RPMI8226 (cell line): ENCODE measurements around the gene SAMD14.

Experiments used
- DNase-seq: peaks from one replicate; pipeline ENCODE4 v3.0.0-alpha.2; 2015

SAMD14 gene

DNA sequence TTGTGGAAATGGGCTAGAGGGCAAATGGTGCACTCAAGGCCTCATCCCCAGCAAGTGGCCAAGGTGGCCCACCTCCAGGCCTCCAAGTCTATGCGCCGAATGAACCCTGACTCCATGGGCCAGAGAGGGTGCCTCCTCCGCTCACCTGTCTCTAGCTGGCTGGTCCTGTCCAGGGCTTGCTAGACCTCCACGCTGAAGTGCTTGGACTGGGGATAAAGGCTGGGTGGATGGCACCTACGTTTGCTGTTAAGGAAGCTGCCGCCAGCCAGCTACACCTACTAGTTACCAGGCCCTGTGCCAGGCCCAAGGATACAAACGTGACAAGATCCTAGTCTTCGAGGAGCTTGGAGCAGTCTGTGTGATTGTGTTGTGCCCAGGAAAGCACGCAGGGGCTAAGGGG lies 35.1 kb upstream of the SAMD14 start:
- no peak for DNase-seq

DNA sequence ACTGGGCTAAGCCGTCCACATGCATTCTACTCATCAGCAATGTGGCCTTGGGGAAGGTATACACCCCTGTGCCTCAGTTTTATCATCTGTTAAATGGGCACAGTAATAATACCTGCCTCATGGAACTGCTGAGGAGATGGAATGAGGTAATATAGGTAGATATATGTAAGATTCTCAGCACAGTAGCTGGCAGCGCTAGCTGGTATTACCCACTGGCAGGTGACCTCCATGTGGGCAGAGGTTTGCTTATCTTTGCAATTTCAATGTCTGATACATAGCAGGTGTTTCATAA lies 34.7 kb upstream of the SAMD14 start:
- peak; percentile 59 for DNase-seq

DNA sequence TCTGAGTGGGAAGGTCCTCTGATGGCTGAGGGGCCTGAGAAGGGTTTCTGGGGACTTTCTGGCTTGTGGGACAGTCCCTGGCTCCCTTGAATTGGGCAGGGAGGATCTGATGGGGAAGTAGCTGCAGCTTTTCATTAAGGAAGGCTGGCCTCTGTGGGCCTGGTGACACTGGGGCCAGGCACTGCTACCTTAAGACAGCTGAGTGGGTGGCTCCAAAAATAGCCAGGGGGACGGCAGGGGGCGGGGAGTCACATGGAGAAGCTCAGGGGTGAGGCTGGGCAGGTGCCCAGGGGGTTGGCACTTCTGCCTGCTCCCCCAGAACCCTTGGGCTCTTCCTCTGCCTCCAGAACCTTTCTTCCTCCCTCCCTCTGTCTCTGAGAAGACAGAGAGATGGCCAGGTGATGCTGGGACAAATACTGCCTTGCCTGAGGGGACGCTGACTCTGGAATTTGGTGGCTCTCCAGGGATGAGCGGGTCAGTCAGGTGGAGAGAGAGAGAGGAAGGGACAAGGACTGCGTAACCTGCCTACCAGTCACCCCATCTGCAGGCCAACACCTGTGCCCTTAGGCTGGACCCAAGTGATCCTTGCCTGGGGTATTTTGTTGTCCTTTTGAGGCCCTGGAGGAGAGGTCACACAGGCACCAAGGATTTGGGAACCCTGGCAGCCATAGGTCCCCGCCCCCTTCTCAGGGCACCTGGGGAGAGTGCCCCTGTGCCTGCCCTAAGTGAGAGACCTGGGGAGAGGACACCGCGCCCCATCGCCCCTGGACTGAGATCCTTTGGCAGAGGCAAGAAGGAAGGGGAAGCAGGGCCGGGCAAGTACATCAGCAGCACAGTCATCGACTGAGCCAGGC lies 34.1 kb upstream of the SAMD14 start:
- DNase-seq: peak; percentile 69

DNA sequence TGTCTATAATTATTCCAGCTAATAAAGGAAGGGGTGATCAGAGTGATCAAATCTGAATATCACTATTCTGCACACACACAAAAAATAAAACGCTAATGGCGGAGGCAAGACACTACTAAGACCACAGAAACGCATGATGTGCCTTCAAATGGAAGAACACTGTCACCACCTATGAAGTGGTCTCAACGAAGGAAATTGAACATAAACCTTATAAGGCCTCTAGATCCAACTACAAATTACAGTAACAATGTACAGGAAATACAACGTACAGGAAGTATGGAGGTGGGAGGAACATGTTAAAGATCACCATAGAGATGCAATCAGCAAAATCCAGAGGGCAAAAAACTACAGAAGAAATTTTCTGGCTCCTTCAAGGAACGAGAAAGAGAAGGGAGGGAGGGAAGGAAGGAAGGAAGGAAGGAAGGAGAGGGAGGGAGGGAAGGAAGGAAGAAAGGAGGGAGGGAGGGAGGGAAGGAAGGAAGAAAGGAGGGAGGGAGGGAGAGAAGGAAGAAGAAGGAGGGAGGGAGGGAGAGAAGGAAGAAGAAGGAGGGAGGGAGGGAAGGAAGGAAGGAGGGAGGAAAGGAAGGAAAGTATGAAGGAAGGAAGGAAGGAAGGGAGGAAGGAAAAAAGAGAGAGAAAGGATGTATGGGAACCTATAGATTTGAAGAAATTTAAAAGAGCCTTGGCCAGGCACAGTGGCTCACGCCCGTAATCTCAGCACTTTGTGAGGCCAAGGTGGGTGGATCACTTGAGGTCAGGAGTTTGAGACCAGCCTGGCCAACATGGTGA lies 32.7 kb upstream of the SAMD14 start:
- DNase-seq: no peak

DNA sequence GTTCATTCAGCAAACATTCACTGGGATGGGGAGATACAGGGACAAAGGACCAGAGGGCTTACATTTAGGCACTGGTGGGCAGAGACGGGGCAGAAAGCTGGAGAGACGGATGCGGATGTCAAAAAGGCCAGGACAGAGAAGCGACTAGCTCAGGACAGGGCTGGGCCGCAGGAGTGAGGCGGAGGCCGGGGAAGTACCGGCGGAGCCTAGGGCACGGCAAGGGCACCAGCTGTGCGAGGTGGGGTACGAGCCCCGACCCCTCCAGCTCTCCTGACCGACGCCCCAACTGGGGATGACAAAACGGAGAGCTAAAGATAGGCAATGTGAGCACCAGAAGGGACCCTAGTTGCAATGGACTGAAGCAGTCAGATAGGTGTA lies 31.9 kb upstream of the SAMD14 start:
- no peak for DNase-seq

DNA sequence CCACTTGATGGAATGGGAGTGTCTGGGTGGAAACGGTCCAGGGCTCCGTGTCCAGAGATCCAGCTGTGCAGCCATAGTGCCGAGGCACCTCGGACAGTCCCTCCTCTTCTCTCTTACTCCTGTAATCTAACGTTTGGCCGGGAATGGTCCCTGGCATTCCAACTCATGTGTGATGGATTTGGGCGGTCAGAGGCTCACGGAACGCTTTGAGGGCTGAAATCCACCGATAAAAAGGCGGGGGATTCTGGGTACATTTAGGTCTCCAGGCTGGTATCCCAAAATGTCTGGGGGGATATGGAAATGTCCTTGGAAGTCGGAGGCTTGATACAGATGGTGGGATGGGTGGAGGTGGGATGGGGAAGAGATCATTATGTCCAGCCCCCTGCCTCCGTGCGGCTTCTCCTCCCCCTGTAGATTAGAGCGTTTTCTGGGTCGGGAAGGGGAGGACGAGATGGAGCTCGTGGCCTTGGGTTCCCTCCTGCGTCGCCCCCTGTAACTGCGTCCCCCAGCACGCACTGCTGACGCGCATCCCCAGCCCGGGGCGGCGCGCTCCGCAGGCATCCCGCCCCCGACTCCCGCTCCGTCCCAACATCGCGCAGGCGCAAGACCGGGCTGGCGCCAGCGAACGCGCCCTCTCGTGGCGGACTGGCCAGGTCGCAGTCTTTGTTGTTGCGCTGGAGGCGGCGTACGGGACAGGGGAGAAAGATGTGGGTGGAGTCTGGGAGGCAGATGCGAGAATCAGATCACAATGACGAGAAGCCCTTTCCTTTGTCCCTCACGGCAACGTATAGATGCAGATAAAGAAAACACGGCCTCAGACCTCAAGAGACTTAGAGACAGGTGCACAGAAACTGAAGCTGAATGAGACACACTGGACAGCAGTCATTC lies 31.3 kb upstream of the SAMD14 start:
- peak; percentile 93 for DNase-seq

DNA sequence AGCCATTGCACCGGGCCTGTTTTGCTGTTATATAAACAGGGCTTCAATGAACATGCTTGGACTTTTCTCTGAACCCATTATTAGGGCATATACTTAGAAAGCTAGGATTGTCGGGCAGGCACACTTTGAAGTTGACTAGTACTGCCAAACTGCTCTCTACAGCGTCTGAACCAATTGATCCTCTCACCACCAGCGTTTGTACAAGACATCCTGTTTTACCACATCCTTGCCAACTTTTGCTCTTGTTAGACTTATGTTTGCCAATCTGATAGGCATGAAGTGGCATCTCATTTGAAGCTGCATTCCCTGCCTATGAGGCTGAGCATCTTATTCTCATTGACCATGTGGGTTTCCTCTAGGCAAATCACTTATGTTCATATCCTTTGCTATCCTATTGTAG lies 27.9 kb upstream of the SAMD14 start:
- no peak for DNase-seq

DNA sequence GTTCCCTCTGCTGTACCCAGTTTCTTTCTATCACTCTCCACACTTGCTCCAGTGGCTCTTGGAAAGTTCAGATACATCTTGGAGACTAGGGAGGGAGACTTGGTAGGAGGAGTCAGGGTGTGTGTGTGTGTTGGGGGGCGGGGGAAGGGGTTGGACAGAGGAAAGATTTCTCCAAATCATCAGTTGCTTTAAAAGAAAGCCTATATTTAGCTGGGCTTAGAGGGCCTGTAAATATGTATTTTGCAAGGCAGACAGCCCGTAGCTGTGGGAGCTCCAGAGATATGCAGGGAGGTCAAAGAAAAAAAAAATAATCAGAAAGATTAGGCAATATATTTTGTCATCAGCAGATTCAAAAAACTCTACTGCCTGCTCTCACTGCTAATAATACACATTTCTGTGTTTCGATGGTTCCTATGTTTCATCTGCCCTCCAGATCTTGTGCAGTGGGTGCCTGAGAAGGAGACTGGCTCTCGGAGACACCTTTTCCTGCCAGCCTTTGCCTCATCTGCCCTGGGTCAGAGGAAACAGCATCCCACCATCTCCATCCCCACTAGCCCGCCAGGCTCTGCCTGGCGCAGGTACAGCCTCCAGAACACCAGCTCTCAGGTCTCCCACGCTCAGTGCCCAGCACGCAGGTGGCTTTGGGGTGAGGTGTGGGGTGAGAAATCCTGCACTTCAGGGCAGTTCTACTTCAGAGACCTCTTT lies 25.3 kb upstream of the SAMD14 start:
- peak; percentile 38 for DNase-seq

DNA sequence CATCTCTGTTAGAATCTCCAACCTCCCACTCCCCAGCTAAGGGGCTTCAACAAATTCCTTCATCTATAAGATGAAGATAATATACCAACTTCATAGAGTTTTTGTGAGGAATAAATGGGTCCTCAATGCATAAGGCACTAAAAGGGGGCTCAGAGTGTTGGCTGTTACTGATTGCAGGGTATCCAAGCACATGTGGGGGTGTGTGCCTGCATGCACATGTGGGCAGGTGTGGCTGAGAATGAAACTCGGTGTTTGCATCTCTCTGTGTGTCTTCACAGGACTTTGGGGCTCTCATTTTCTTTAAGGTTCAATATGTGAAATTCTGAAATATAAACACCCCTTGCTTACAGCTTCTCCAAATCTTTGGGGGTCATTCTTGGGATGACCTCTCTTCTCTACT lies 24.6 kb upstream of the SAMD14 start:
- DNase-seq: peak; percentile 44

DNA sequence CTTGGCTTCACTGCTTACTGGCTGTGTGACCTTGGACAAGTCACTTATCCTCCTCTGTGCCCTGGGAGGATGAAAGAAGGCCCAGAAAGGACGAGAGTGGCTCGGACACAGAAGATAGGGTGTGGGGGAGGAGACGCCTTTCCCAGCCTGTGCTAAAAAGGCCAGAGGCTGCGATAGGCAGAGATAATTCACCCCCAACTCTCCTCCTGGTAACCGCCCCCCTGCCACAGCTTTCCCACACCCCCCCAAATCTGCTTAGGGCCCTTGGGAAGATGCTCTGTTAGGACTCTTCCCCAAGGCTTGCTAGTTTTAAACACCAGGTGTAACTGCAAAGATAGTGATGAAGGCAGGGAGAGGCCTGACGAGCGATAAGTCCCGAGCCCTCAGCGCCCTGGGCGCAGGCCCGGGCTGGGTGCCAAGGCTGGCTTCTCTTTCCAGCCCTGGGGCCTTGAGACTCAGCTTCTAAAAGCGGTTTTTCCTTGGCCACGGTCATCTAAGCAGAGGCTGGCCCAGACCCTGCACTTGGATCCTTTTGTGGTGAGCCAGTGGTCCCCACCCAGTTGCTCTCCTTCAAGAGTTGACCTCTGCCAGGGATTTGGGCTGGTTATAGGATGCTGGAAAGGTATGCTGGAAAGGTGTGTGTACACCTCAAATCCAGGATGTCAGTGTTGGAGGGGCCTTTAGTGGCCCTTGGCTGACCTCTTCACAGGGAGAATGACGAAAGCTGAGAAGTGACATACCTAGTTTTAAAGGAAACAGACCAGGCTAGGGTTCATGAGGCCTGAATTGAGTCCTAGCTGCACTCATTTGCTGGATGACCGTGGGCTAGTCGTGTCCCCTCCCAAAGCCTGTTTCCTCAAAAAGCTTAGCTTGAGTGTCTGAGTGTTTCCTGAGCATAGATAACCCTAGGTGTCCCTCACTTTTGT lies 24.0 kb upstream of the SAMD14 start:
- peak; percentile 80 for DNase-seq

DNA sequence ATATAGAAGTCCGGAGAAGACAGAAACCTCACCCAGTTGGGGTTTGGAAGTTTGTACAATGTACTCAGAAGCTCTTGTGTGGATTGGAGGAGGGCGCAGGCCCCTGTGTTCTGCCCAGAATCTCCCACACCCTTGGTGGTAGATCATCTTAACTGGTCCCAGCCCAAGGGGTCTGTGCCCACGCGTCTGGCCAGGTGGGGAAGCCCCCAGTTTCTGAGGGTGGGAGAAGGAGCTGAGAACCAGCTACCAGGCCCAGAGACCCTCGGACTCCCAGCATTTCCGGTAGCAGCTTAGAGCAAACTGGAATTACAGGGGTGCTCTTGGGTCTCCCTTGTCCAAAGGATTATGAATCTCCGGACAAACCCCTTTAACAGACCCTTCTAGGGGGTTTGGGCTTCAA lies 22.8 kb upstream of the SAMD14 start:
- no peak for DNase-seq

DNA sequence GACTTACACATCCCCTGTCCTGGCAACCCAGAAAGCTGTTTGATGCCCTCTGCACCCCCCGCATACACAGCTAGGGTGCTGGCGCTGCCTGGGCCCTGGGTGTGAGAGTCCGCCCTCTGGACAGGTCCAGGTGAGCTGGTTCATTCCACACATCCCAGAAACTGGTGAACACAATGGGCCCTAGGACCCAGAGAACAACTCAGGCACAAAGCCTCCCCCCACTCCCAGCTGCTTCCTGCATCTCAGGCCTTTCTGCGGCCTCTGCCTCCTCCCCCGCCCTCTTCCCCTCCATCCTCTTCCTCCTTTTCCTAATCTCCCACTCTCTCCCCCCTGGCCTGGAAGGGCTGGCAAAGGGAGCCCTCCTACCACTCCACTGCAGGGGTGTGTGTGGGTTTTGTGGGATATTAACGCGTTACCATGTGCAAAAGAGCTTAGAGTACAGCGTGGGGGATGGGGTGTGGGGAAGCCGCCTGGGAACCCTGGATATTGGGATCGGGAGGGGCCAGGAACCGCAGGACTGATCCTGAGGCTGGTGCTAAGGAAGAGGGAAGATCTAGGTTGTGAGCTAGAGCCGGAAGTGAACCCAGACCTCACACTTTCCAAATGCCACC lies 22.1 kb upstream of the SAMD14 start:
- peak; percentile 85 for DNase-seq

DNA sequence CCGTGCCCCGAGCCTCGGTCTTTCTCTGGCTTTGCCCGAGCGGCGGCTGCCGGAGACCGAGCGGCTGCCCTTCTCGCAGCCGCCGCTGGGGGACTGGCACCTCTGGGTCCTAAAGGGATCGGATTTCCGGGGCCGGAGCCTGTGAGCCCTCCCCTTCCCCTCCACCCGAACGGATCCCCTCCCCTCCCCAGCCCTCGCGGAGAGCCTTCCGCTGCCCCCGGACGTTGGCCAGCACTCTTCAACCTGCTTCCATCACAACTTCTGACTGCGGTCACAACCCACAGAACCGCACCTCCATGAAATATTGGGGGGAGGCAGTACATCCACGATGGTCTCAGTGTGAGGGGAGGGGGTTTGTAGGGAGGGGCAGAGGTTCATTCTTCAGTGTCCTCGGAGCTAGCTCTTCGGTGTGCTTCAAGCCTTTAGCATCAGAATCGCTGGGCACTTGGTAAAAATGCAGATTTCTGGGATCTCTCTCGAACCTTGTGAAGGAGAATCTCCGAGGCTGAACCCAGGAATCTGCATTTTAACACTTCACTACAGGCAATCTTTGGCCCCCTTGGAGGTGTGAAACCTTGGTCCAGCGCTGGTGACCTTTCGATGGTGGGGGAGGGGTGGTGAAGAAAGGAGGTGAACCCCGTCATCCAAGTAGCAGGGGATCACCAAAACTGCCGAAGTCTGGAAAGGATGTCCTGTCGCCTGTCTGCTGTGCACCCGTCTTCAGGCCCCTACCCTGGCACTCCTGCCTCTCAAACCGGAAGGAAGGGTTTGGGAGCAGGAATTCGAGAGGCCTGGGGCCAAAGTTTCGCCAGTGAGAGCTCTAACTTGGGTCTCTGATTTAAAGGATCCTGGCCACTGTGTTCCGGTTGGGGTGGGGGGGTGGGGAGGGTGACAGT lies 21.3 kb upstream of the SAMD14 start:
- DNase-seq: peak; percentile 95

DNA sequence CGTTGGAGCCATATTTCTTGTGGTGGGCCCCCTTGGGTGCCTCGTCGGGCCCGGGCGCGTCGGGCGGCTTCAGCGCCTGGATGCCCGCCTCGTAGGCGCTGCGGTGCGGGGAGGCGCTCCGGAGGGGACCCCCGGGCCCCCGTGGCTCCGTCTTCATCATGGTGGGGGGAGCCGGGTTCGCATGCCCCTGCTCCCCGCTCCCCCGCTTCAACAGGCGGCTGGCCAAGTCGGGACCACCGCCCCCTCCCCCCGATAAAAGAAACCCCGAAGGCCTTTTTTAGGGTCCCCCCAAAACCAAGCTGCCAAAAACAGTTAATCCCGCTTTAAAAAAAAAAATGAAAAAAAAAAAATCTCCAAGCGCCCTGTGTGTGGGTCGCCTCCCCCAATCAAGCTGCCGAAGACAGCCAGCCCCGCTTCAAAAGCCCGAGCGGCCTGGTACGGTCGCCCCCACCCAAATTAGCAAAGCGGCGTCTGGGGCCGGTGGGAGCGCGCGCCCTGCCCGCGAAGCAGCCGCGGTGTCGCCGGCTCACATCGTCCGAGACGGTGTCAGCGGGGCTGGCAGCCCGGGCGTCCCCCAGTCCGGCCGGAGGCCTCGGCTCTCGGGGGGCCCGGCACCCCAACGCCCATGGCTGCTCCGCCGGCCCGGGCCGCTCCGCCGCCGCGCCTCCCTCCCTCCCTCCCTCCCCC lies 20.5 kb upstream of the SAMD14 start, which contains the start of gene PPP1R9B:
PPP1R9B (minus strand) TSS at position 324 of the 687 bp plus-strand sequence; CDS start at position 160, 164 bp downstream.
- no peak for DNase-seq

DNA sequence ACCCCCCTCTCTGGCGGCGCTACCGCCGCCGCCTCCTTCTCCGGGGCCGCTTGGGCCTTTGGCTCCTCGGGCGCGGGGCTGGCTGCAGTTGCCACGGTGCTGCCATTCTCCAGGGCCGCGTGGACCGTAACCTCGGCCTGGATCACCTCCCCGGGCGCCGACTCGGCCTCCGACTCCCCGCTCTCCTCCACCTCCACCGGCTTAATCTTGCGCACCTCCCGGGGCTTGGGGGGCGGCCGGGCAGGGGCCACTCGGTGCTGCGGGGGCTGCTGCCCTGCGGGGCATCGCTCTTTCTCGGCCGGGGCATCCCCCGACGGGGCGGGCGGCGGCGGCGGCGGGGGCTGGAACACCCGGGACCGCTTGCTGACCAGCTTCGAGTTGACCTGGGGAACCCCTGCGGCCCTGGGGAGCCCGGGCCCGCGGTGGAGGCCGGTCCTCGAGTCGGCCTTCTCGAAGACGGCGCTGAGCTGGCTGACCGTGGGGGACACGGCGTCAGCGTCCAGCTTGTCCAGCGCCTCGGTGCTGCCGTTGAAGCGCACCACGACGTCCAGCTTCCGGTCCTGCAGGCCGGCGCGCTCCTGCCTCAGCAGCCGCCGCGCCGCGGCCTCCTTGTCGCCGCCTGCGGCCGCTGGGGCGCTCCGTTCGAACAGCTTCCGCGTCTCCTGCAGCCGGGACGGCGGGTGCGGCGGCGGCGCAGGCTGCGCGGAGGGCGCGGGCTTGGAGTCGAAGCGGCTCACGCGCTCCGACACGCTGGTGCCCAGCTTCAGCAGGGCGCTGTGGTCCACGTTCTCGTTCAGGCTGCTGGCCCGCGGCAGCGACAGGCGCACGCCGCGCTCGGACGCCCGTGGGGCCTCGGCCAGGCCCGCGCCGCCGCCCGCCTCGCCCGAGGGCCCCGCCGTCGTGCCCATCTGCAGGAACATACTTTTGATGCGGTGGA lies 19.7 kb upstream of the SAMD14 start:
- DNase-seq: peak; percentile 76

DNA sequence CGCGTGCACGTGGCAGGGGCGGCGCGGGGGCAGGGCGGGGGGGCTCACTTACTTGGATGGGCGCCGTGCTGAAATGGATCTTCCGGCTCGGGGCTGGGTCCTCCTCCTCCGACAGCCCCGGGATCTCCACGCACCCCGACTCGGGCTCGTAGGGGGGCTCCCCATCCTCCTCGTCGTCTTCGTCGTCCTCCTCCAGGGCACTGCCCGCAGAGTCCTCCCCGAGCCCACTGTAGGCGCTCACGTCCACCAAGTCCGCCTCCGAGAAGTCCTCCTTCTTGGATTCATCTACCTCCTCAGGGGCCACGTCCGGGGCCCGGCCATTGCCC lies 19.1 kb upstream of the SAMD14 start:
- DNase-seq: no peak

DNA sequence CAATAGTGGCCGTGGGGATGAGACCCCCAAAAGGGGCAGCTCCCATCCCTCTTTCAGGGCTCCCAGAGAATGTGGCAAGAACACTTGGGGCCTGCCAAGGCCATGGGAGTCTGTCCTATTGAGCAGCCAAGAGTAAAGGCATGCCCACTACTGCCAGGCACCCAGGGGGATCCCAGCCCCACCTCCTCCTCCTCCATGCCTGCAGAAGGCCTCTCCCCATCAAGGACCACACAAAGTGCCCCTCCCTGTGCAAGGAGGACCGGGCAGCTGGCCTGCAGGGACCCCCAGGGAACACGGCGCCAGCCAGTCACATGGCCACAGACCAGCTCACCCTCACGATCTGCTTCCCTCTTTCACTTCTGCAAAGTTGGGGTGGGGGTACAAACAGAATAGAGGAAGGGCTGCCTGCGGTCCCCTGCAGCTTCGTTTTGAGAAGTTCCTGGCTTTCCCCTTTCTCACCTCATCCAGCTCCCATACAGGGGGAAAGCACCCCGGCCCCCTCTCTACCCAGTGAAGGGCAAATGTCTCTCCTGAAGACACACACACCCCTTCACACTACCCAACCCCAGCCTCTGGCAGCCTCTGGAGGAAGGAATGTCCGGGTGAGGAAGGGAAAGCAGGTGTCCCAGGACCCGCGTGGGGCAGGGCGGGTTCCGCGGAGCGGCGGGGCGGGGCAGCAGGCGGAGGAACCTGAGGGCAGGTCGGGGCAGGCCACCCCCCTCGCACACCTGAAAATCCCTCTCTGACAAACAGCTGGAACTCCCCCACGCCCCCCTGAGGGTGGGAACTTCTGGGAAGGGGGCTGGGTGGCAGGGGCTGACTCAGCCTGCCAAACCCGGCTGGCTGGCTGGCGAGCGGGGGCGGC lies 18.5 kb upstream of the SAMD14 start:
- DNase-seq: peak; percentile 85
